A549 treated with dexamethasone at 1 μM for 4 hours (cell line): ENCODE measurements around the gene RNF181. TPM values are rescaled to one million over a fixed set of nuclear protein-coding genes. Genes with fewer than 3 reads are reported as not detected.

Experiments used
- total RNA-seq: library from RNA; stranded (reverse); fragments of 200-300 nt; extraction: Qiagen RNA extraction; gene quantifications from 5 replicates; pipeline ENCODE4 v1.2.3, GENCODE V29; 2022

Gene RNF181, protein sequence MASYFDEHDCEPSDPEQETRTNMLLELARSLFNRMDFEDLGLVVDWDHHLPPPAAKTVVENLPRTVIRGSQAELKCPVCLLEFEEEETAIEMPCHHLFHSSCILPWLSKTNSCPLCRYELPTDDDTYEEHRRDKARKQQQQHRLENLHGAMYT
- total RNA-seq, result 163 to 193 TPM (median 170 TPM) in 5 replicates

DNA sequence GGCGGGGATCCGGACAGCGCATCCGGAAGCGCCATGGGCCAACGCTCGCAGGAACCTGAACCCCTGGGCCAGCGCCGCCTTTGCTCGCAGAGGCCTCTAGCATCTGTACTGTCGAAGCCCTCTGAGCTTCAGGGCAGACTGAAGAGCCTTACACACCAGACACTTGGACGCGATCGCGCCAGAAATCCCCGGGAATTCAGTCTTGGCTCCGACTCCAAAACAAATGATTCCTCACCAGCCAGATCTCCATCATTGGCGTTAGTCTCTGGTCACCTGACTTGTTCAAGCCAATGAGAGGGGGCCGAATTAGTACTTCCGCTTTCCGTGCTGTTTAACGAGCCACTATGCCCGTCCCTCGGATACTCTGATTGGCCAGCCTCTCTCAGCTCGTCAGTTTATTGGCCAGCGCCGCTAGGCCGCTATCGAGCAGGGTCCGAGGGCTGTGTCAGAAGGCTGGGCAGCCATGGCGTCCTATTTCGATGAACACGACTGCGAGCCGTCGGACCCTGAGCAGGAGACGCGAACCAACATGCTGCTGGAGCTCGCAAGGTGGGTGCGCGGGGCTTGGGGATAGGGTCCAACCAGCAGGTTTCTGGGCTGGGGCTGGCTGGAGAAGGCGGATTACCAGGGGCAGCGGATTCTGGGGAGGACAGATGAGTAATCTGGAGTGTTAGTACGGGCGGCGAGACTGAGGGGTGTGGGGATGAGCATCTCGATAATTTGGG is at the start of gene RNF181:
TSS of gene RNF181 (plus strand) at position 445 of the 725 bp plus-strand sequence. CDS start at position 464, 19 bp downstream.

DNA sequence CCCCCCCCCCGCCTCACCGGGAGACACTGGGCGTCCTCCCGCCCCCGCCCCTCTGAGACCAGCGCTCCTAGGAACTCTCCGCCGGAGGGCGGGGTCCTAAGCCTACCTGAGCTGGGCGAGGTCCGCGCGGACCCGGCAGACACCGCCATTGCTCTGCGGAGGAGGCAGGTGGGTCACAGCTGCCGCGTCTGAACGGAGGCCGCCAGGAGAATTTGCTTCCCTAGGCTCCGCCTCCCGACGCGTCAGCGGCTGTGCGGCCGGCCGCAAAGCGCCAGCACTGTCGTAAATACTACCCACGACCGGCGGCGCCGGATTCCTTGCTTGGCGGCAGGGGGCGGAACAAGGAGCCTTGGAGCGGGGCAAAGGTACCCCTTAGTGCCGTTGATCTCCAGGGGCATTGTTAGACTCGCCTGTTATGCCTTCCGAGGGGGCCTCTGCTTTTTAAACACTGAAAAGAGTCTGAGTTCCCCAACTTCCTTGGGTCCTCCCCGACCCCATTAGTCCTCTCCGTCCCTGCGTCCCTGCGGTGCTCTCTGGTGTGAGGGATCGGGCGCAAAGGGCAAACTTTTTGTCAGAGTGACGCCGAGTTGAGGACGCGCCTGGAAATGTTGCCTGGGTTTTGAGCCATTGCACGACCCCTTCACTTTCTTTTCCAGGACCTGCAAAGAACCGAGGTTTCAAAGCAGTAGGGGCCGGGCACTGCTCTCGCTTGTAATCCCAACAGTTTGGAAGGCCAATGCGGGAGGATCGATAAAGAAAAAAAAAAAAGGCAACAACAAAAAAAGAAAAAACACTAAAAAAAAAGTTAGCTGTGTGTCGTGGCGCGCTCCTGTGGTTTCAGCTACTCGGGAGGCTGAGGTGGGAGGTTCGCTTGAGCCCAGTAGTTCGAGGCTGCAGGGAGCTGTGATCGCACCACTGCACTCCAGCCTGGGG is 34.0 kb upstream of the RNF181 start, which contains the start of gene GGCX:
TSS of gene GGCX (minus strand) at position 214 of the 933 bp plus-strand sequence. CDS start at position 149, 65 bp downstream.

DNA sequence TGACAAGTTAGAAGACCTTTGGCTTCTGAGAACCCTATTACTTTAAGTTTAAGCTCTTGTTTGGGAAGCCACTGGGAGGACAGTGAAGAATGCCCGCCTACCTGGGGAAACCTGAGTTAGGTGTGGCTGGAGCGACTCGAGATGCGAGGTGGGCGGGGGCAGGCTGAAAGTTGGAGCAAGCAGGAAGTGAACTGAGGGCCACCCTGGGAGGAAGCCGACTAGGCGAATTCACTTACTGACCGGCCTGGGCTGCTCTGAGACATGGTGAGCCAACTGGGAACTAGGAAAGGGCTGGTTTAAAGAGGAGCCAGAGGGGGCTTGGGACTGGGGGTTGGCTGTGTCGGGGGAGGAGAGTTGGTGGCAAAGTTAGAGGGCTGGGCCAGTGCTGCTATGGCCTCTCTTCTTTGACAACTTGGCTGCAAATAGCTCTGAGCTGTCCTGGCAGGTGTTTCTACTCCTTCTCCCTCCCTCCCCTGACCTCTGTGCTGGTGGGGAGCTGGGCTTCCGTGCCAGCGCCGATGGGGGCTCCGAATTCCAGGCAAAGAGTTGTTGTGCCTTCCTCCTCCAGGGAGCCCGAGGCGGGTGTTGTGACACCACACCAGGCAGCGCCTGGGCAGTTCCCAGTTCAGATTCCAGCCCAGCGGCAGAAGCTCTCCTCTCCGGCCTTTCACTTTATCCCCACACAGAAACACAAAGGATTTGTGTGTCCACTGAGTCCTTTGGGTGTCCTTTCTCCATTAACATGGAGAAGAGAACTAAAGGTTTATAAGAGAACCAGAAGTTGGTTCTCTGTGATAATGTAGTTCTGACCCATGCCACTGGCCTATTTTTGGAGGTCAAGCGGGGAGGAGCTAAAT is 17.9 kb upstream of the RNF181 start, which contains the start of gene VAMP8:
TSS of gene VAMP8 (plus strand) at position 201 of the 857 bp plus-strand sequence. CDS start at position 262, 61 bp downstream.

DNA sequence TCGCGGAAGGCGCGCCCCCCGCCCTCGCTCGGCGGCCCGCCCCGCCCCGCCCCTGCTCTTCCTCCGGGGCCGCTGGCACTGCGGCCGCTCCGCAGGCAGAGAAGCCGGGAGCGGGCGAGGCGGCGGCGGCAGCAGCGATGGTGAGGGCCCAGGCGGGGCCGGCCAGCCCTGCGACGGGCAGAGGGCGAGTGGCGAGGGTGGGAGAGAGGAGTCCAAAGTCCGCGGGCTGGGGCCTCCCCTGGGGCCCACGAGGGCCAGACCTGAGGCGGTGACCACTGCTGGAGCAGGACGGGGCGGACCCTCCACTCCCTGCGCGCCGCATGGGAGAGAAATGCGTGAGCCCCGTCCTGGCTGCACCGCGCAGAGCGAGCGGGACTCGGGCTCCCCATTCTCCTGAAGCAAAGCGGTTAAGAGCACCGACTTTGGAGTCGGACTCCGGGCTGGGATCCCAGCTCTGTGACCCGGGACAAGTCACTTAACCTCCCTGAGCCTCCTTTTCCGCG is 11.1 kb upstream of the RNF181 start, which contains the start of gene VAMP5:
TSS of gene VAMP5 (plus strand) at position 78 of the 503 bp plus-strand sequence. CDS start at position 138, 60 bp downstream.

DNA sequence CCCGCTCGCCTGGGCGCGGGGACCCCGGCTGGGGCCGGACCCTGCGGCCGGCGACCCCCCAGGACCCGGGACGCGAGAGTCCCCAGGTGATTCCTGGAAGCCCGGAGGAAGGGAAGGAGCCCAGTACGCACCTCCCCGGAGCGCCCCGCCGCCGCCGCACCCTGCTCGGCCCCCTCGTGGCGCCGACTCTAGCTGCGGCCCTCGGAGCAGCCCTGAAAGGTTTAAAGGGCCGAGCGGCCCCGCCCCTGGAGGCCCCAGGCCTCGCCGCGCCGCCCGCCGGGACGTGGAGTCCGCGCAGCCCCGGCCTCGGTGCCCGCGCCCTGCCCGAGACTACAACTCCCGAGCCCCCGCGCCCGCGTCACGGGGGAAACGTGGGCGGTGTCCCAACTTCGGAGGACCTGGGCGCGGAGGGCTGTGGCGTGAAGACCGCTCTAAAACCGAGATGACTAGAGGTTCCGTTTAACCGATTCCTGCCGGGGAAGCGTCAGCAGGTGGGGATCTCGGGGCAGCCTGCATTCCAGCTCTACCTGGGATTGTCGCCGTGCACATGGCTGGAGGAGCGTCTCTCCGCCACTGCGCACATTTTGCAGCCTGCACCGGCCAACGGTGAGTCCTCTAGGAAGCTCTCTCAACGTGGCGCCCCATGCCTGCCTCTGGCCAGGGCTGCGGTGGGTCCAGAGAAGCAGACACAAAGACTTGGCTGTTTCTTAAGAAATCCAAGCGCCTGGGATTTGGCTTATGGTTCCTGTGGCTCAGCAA is 7.1 kb downstream of the RNF181 start, which contains the start of gene TMEM150A:
TSS of gene TMEM150A (minus strand) at position 223 of the 759 bp plus-strand sequence. CDS start 750 bp downstream, outside the sequence.

DNA sequence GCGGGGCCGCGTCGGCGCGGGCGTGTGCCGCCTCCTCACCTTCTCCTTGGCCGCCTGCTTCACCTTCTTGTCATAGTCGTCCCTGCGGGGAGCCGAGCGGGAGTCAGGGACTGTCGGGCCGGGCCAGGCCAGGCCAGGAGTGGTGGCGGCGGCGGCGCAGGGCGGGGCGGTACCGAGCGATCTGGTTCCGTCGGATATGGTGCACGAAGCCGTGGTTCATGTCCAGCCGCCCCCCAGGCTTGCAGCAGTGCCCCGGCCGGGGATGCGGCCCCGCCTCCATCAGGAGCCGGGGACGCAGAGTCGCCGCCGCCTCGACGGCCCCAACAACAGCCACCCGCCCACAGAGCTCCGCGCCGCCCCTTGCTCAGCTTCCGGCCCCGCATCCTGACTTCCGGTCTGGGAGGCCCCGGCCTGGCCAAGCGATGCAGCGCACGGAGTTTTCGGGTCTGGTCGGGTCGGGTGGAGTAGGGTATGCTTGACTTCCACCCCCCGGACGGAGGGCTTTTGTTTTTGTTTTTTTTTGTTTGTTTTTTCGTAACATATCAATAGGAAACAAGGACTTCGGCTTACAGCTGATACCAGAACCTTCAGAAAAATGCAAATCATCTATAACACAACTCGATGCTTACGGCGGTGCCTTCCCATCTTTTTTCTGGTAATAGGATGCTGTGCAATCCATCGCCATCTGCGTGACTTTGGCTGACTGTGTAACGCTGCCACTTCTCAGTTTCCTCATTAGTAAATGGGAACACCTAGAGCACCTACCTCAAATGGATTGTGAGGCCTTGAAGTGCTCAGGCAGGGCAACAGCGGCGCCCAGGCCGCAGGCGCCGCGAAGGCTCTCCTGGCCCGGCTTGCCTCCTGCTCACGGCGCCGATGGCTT is 16.4 kb downstream of the RNF181 start, which contains the start of gene C2orf68:
TSS of gene C2orf68 (minus strand) at position 362 of the 883 bp plus-strand sequence. CDS start at position 280, 82 bp downstream.

Other genes starting within 250 kb of the RNF181 start
- 47.8 to 57.1 TPM (median 51.4 TPM) in 5 replicates for gene RETSAT, start 241.2 kb upstream of the RNF181 start, total RNA-seq
- gene ELMOD3, start 241.0 kb upstream of the RNF181 start, total RNA-seq, result 10.2 to 10.8 TPM (median 10.5 TPM) in 5 replicates
- gene CAPG, start 185.4 kb upstream of the RNF181 start, total RNA-seq, result 90.5 to 114 TPM (median 92.1 TPM) in 5 replicates
- gene SH2D6, start 177.0 kb upstream of the RNF181 start, total RNA-seq, result 0.66 to 1.1 TPM (median 0.98 TPM) in 5 replicates
- gene MAT2A, start 56.6 kb upstream of the RNF181 start, total RNA-seq, result 523 to 615 TPM (median 601 TPM) in 5 replicates
- gene GGCX, start 34.3 kb upstream of the RNF181 start, total RNA-seq, result 38.3 to 43.4 TPM (median 41.7 TPM) in 5 replicates
- gene VAMP8, start 18.2 kb upstream of the RNF181 start, total RNA-seq, result 13.9 to 21.4 TPM (median 15.6 TPM) in 5 replicates
- gene VAMP5, start 11.3 kb upstream of the RNF181 start, total RNA-seq, result 0.13 to 0.15 TPM (median 0.14 TPM) in 3 of 5 replicates, not detected in the others
- 11.7 to 15.9 TPM (median 14.8 TPM) in 5 replicates for gene TMEM150A, start 7.0 kb downstream of the RNF181 start, total RNA-seq
- 22.1 to 26.2 TPM (median 24.1 TPM) in 5 replicates for gene C2orf68, start 16.3 kb downstream of the RNF181 start, total RNA-seq
- 70.9 to 76.6 TPM (median 73.4 TPM) in 5 replicates for gene USP39, start 20.4 kb downstream of the RNF181 start, total RNA-seq
- 0.09 to 0.22 TPM (median 0.16 TPM) in 4 of 5 replicates, not detected in the other for gene SFTPB, start 72.5 kb downstream of the RNF181 start, total RNA-seq
- 0.21 to 0.44 TPM (median 0.30 TPM) in 5 replicates for gene GNLY, start 98.6 kb downstream of the RNF181 start, total RNA-seq
- 14.5 to 19.7 TPM (median 17.9 TPM) in 5 replicates for gene ATOH8, start 158.2 kb downstream of the RNF181 start, total RNA-seq